ENCODE data around the gene ACTL8. TPM values are rescaled to one million over a fixed set of nuclear protein-coding genes. Genes with fewer than 3 reads are reported as not detected.

The ACTL8 gene
- total and polyA plus RNA-seq, 2 donors (not counting 1 experiment from before 2014, with no cell fraction given) = 0.15 TPM; not detected in 1

DNA sequence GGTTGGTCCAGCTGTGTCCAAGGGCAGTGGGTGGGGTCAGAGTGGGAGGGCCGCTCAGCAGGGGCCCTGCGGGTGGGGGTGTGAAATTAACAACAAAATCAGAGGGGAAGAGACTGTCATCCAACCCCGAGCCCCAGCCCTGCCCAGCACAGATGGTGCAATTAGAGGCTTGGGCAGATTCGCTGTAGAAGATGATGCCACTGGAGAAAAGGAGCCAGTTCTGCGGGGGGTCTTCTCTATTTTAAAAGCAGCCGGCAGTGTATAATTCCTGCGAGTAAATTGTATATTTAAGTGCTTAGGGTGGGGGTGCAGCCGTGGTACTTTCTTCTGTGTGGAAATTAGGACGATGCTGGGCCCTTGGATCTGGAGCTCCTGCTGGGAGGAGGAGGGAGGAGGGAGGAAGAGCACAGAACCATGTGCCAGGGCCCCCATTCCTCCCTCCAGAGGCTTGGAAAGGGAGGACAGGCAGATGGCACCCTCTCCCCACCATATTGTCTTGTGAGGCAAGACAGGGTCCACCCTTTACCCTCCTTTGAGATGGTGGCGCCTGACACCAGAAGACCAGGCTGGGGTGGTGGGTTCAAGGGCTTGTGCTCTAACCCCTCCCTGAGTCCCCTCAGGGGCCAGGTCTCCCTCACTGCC lies 89.2 kb downstream of the ACTL8 start:
- Histone ChIP-seq H2AFZ (ENCODE audit: low read length) (no peak overlapping the region), H3K9ac (ENCODE audit: insufficient read depth, low read length) (no peak overlapping the region), H3K79me2 (ENCODE audit: control insufficient read depth, insufficient read depth, low read length) (no peaks in the 10 kb centered on the region), H3K36me3 (ENCODE audit: control insufficient read depth, insufficient read depth, low read length) (no peaks in the 10 kb centered on the region), H3K4me3 (replicated peaks in 1 of 4; ENCODE audit: control extremely low read depth in 1 of 4, insufficient read depth in 1 of 4, low read depth in 3 of 4, low read length in 4 of 4) (no peak overlapping the region), H3K4me1 (ENCODE audit: control insufficient read depth, extremely low read depth, insufficient read depth, low read length) (no peaks in the 10 kb centered on the region), H3K27ac (ENCODE audit: insufficient read depth, low read length) (no peak overlapping the region), H3K9me3 (ENCODE audit: control insufficient read depth, insufficient read depth, low read depth, low read length) (no peaks in the 10 kb centered on the region), H3K4me2 (ENCODE audit: extremely low read depth, insufficient read depth, low read length) (no peak overlapping the region), H4K20me1 (ENCODE audit: control insufficient read depth, extremely low read depth, insufficient read depth, low read length) (no peaks in the 10 kb centered on the region), H3K27me3 (ENCODE audit: control insufficient read depth, insufficient read depth, low read length) (no peaks in the 10 kb centered on the region)
- TF ChIP-seq CTCF (conservative IDR thresholded peaks at IDR 0.05 in 1 of 2, IDR thresholded peaks at IDR 0.05 in 1 of 2; ENCODE audit: low read depth in 1 of 2, low read length in 2 of 2) (no peak), EZH2 (IDR thresholded peaks at IDR 0.05; ENCODE audit: low read length, missing control alignments) (no peak)
- no peak for DNase-seq (ENCODE audit: low read depth in 2 of 2)

DNA sequence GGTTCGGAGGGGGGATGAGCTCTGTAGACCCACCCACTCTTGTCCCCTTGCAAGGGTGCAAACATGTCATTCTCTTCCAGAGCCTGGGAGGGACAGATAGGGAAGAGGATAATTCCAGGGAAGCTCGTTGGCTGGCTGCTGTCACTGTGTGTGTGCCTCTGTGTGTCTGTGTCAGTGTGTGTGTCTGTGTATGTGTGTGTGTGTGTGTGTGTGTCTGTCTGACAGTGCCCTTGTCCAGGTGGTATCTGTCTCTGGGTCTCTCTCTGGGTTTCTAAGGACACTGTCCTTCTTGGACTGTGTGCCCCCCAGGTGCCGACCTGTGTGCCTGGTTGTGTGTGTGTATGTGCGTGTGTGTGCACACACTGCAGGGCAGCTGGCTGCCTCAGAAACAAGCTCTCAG lies 90.5 kb downstream of the ACTL8 start:
- TF ChIP-seq EZH2 (IDR thresholded peaks at IDR 0.05; ENCODE audit: low read length, missing control alignments) (no peak), CTCF (conservative IDR thresholded peaks at IDR 0.05 in 1 of 2, IDR thresholded peaks at IDR 0.05 in 1 of 2; ENCODE audit: low read depth in 1 of 2, low read length in 2 of 2) (no peak)
- DNase-seq (ENCODE audit: low read depth in 2 of 2) = no peak
- H3K4me3 ChIP-seq (replicated peaks in 1 of 4; ENCODE audit: control extremely low read depth in 1 of 4, insufficient read depth in 1 of 4, low read depth in 3 of 4, low read length in 4 of 4) = no peak overlapping the region
- no peak overlapping the region for H3K9ac ChIP-seq (ENCODE audit: insufficient read depth, low read length)
- H3K27ac ChIP-seq (ENCODE audit: insufficient read depth, low read length) = no peak overlapping the region
- H4K20me1 ChIP-seq (ENCODE audit: control insufficient read depth, extremely low read depth, insufficient read depth, low read length) = no peaks in the 10 kb centered on the region
- no peak overlapping the region for H3K4me2 ChIP-seq (ENCODE audit: extremely low read depth, insufficient read depth, low read length)
- no peaks in the 10 kb centered on the region for H3K4me1 ChIP-seq (ENCODE audit: control insufficient read depth, extremely low read depth, insufficient read depth, low read length)
- H3K36me3 ChIP-seq (ENCODE audit: control insufficient read depth, insufficient read depth, low read length) = no peaks in the 10 kb centered on the region
- H2AFZ ChIP-seq (ENCODE audit: low read length) = no peak overlapping the region
- H3K9me3 ChIP-seq (ENCODE audit: control insufficient read depth, insufficient read depth, low read depth, low read length) = no peaks in the 10 kb centered on the region
- H3K79me2 ChIP-seq (ENCODE audit: control insufficient read depth, insufficient read depth, low read length) = no peaks in the 10 kb centered on the region
- no peaks in the 10 kb centered on the region for H3K27me3 ChIP-seq (ENCODE audit: control insufficient read depth, insufficient read depth, low read length)

DNA sequence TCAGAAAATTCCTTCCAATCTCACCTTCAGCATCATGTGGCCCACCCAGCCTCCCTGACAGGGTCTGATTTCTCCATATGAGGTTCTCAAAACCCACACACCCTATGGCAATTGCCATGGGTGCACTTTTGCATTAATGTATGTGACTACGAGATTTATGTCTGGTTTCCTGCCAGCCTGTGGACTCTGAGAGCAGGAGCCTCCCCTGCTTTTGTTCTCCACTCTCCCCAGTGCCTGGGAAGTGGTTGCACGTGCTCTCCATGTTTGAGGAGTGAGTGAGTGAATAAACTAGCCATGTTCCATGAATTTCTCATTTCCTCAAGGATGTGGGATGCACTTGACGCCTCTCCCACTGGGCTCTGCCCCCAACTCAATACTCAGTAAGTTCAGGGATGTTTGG lies 91.2 kb downstream of the ACTL8 start:
- no peak for DNase-seq (ENCODE audit: low read depth in 2 of 2)
- no peak overlapping the region for H3K4me3 ChIP-seq (replicated peaks in 1 of 4; ENCODE audit: control extremely low read depth in 1 of 4, insufficient read depth in 1 of 4, low read depth in 3 of 4, low read length in 4 of 4)

More for the DNA sequence above, 91.2 kb downstream of the ACTL8 start:
- no peak overlapping the region for H2AFZ ChIP-seq (ENCODE audit: low read length)
- no peaks in the 10 kb centered on the region for H3K9me3 ChIP-seq (ENCODE audit: control insufficient read depth, insufficient read depth, low read depth, low read length)
- H3K27me3 ChIP-seq (ENCODE audit: control insufficient read depth, insufficient read depth, low read length) = no peaks in the 10 kb centered on the region
- no peaks in the 10 kb centered on the region for H3K36me3 ChIP-seq (ENCODE audit: control insufficient read depth, insufficient read depth, low read length)
- H3K4me1 ChIP-seq (ENCODE audit: control insufficient read depth, extremely low read depth, insufficient read depth, low read length) = no peaks in the 10 kb centered on the region
- no peaks in the 10 kb centered on the region for H3K79me2 ChIP-seq (ENCODE audit: control insufficient read depth, insufficient read depth, low read length)
- H4K20me1 ChIP-seq (ENCODE audit: control insufficient read depth, extremely low read depth, insufficient read depth, low read length) = no peaks in the 10 kb centered on the region
- TF ChIP-seq CTCF (conservative IDR thresholded peaks at IDR 0.05 in 1 of 2, IDR thresholded peaks at IDR 0.05 in 1 of 2; ENCODE audit: low read depth in 1 of 2, low read length in 2 of 2) (no peak), EZH2 (IDR thresholded peaks at IDR 0.05; ENCODE audit: low read length, missing control alignments) (no peak)
- H3K9ac ChIP-seq (ENCODE audit: insufficient read depth, low read length) = no peak overlapping the region
- no peak overlapping the region for H3K27ac ChIP-seq (ENCODE audit: insufficient read depth, low read length)
- H3K4me2 ChIP-seq (ENCODE audit: extremely low read depth, insufficient read depth, low read length) = no peak overlapping the region
